HUES48 (cell line): ENCODE measurements around the gene UBXN2A.

Experiments used
- H3K27ac ChIP-seq: one replicate; pipeline ENCODE4 v1.7.0; 2013; ENCODE audit warnings: low read depth, low read length, inconsistent platforms
- H3K27me3 ChIP-seq: 2 replicates; pipeline ENCODE4 v1.6.1; 2013; ENCODE audit warnings: mild to moderate bottlenecking, low read length; ENCODE audit not compliant: control insufficient read depth, insufficient read depth
- H3K36me3 ChIP-seq: 2 replicates; pipeline ENCODE4 v1.6.1; 2013; ENCODE audit warnings: low read length; ENCODE audit not compliant: control insufficient read depth, insufficient read depth
- H3K4me1 ChIP-seq: 2 replicates; pipeline ENCODE4 v1.6.1; 2013; ENCODE audit warnings: mild to moderate bottlenecking, low read length; ENCODE audit not compliant: control insufficient read depth, insufficient read depth
- H3K4me3 ChIP-seq: 2 replicates; pipeline ENCODE4 v1.5.1; 2013; ENCODE audit warnings: mild to moderate bottlenecking, low read depth, low read length
- H3K9ac ChIP-seq: 2 replicates; pipeline ENCODE4 v1.6.1; 2013; ENCODE audit warnings: mild to moderate bottlenecking, low read depth, low read length, moderate library complexity
- H3K9me3 ChIP-seq: 2 replicates; pipeline ENCODE4 v1.6.1; 2013; ENCODE audit warnings: low read length; ENCODE audit not compliant: control insufficient read depth, insufficient read depth

The UBXN2A gene

GRCh38 chr2:23916727-23917405 lies 23.4 kb upstream of the UBXN2A start:
- H3K9ac ChIP-seq: no peak overlapping the region

GRCh38 chr2:23918837-23919489 lies 21.3 kb upstream of the UBXN2A start:
- Histone ChIP-seq H3K4me1 (peaks cover 11% of the 10 kb centered on the region), H3K27me3 (no peaks in the 10 kb centered on the region), H3K9me3 (no peaks in the 10 kb centered on the region), H3K36me3 (no peaks in the 10 kb centered on the region), H3K4me3 (no peak overlapping the region), H3K9ac (no peak overlapping the region), H3K27ac (no peak overlapping the region)

More at GRCh38 chr2:23916727-23917405, 23.4 kb upstream of the UBXN2A start:
- peak overlapping the region; percentile 73 for H3K27ac ChIP-seq
- H3K9me3 ChIP-seq: no peaks in the 10 kb centered on the region
- no peak overlapping the region; the same call in 1 of the 2 replicates for H3K4me3 ChIP-seq
- no peaks in the 10 kb centered on the region for H3K27me3 ChIP-seq
- H3K4me1 ChIP-seq: peaks cover 11% of the 10 kb centered on the region
- H3K36me3 ChIP-seq: no peaks in the 10 kb centered on the region

DNA sequence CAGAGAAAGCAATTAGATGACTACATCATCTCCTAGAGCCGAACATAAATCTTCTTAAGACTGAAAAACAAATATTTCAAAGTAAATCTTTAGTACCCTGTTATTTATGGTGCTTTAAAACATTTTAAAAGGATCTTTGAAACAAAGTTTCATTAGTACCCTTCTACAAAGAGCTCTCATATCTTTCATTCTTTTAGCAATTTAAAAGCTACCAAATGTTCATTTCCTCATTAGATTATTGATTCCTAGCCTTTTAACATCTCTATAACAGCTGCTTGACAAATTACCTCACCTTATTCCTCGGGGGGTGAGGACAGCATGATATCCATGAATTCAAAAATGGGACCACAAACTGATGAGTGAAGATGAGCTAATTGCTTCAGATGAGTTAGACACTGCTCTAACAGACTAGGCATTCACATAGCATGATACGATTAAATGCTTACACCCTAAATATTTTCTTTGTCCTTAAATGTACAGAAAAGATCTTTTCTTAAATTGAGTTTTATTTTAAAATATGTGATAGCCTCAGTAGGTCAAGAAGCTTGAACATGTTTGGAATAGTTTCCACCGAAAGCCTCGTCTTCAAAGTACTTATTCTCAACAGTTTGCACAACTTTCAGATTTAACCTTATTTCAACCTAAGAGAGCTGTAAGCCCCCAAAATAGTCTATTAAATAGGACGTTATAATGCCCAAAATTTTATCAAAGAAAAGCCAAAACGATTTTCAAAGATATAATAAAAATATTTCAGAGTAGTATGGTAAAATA lies 15.5 kb upstream of the UBXN2A start:
- H3K27ac ChIP-seq: no peak overlapping the region
- no peaks in the 10 kb centered on the region for H3K9me3 ChIP-seq
- H3K27me3 ChIP-seq: no peaks in the 10 kb centered on the region
- H3K36me3 ChIP-seq: no peaks in the 10 kb centered on the region
- H3K4me1 ChIP-seq: 0 out of 2 replicates have a peak, but pooled peaks cover 8% of the 10 kb centered on the region
- peak overlapping the region; percentile 83 for H3K4me3 ChIP-seq
- H3K9ac ChIP-seq: no peak overlapping the region

DNA sequence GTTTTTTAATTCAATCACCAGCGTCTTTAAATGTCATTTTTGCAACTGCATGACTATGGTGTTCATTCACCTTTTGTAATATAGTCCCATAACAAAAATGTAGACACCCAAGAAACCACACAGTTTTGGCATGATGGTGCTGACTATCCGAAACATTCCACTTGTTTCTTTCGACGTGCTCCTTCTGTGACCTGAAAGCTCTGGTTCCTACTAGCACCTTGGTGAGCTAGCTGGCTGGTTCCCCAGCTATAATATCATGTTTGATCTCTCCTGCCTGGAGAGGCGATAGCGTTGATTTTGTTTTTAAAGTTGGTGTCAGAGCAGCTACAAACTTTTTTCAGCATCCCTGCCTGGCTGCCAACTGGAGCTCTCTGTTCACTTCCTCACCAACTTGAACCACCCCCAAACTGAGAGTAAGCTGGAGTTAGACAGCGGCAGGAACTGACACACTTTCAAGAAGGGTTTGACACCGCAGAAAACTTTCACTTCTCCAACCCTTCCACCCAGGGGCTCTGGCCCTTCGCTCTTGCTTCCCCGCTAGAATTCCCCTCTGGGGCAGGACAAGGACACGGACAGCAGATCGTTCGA lies 14.5 kb upstream of the UBXN2A start:
- H3K27ac ChIP-seq: peak overlapping the region; percentile 98
- H3K4me3 ChIP-seq: peak overlapping the region; percentile 83
- H3K9ac ChIP-seq: peak overlapping the region; percentile 95
- no peaks in the 10 kb centered on the region; the same call in 1 of the 2 replicates for H3K36me3 ChIP-seq
- no peaks in the 10 kb centered on the region for H3K9me3 ChIP-seq
- H3K4me1 ChIP-seq: 0 out of 2 replicates have a peak, but pooled peaks cover 8% of the 10 kb centered on the region
- no peaks in the 10 kb centered on the region for H3K27me3 ChIP-seq

DNA sequence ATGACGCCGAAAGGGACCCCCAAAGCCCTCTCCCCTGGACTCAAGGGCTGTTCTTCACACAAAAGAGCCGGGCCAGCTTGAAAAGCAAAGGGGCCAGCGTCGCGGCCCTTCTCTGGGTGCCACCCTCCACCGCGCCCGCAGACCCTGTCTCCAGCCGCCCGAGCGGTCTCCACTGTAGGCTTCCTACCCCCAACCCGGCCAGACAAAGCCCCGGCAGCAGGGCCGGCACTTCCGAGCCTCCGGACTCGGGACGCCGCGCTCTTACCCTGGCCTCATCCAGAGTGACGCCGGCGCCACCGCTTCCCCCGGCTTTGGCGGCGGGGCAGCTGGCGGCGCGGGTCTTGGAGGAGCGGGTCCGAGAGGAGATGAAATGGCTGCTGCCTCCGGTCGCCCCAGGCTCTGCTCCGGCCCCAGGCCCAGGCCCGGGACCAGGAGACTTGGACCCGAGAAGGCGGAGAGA lies 13.9 kb upstream of the UBXN2A start:
- H3K9me3 ChIP-seq: no peaks in the 10 kb centered on the region
- peak overlapping the region; percentile 98 for H3K27ac ChIP-seq
- H3K36me3 ChIP-seq: peaks cover 2% of the 10 kb centered on the region; the same call in 1 of the 2 replicates
- H3K4me3 ChIP-seq: peak overlapping the region; percentile 83
- H3K27me3 ChIP-seq: no peaks in the 10 kb centered on the region
- H3K4me1 ChIP-seq: 0 out of 2 replicates have a peak, but pooled peaks cover 8% of the 10 kb centered on the region
- peak overlapping the region; percentile 95 for H3K9ac ChIP-seq

DNA sequence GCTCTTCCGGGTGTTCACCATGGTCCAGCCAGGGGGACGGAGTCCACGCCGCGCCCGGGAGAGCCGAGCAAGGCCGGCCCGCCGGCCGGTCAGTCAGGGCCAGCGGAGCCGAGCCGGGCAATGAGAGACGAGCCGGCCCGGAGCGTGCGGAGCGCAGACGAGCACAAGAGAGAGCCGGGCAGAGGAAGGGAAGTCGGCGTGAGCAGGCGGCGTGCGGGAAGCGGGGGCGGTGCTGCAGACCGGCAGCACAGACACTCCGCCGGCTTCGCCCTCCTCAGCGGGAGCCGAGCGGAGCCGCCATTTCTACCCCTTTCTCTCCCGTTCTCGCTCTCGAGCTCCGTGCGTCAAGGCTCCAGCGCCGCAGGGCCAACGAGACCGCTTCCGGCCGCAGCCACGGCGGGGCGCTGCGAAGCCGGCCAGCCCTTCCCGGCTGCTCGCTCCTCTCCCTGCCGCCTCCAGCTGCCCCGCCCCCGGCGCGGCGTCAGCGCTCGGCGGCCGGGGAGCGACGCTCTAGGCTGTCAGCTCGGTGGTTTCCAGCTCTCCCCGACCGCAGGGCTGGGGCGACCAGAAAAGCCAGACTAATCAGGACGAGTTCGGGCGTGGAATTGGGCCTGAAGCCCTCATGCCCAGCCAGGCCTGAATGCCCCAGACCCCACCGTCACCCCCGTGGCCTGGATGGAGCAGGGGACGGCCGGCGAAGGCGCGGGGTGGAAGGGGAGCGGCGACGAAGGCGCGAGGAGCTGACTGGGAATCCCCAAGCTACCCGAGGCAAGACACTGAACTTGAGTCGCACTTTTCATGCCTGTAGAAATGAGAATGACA lies 13.3 kb upstream of the UBXN2A start, which contains the start of gene ATAD2B:
Gene ATAD2B (minus strand): TSS at position 374 of the 822 bp plus-strand sequence. CDS start 353 bp downstream, at position 21.
- H3K27ac ChIP-seq: peak within 1 kb of the TSS; percentile 98
- H3K36me3 ChIP-seq: peaks cover 4% of the 10 kb centered on the region; the same call in 1 of the 2 replicates
- no peaks in the 10 kb centered on the region for H3K9me3 ChIP-seq
- H3K4me3 ChIP-seq: peak within 1 kb of the TSS; percentile 83
- 0 out of 2 replicates have a peak, but pooled peaks cover 8% of the 10 kb centered on the region for H3K4me1 ChIP-seq
- peak within 1 kb of the TSS; percentile 95 for H3K9ac ChIP-seq
- H3K27me3 ChIP-seq: no peaks in the 10 kb centered on the region

DNA sequence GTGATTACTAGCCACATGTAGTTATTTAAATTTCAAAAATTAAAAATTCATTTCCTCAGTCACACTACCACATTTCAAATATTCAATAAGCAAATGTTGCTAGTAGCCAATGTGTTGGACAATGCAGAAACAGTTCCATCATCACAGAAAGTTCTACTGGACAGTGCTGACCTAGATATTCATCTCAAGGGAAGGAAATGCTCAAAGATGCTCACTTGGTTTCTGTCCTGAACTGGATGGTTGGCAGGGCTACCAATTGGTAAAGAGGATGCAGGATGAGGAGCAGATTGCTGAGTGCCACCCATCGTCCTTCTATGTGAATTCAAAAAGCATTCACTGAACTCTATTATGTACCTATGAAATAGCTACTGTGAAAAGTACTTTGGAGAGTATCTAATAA lies 6.0 kb upstream of the UBXN2A start:
- no peak overlapping the region for H3K9ac ChIP-seq
- no peaks in the 10 kb centered on the region for H3K27me3 ChIP-seq
- H3K27ac ChIP-seq: no peak overlapping the region
- no peak overlapping the region for H3K4me3 ChIP-seq
- H3K4me1 ChIP-seq: peaks cover 4% of the 10 kb centered on the region; the same call in 1 of the 2 replicates
- H3K9me3 ChIP-seq: no peaks in the 10 kb centered on the region
- peaks cover 4% of the 10 kb centered on the region; the same call in 1 of the 2 replicates for H3K36me3 ChIP-seq

GRCh38 chr2:23940718-23941620 lies 706 bp downstream of the UBXN2A start:
- peak overlapping the region; percentile 94 for H3K27ac ChIP-seq
- no peaks in the 10 kb centered on the region for H3K36me3 ChIP-seq
- H3K4me3 ChIP-seq: peak overlapping the region; percentile 86
- H3K4me1 ChIP-seq: peaks cover 12% of the 10 kb centered on the region; the same call in 1 of the 2 replicates
- no peaks in the 10 kb centered on the region for H3K27me3 ChIP-seq
- peak overlapping the region; percentile 77 for H3K9ac ChIP-seq
- no peaks in the 10 kb centered on the region for H3K9me3 ChIP-seq

DNA sequence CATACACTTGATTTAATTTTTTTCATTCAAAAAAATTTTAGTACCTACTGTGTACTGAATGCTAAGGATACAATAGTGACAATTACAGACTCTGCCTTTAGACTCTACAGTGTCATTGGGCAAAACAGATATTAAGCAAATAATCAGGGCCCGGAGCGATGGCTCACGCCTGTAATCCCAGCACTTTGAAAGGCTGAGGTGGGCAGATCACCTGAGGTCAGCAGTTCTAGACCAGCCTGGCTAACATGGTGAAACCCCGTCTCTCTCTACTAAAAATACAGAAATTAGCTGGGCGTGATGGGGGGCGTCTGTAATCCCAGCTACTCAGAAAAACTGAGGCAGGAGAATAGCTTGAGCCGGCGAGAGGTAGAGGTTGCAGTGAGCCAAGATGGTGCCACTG lies 1.4 kb downstream of the UBXN2A start:
- Histone ChIP-seq H3K9ac (no peak overlapping the region), H3K27ac (no peak overlapping the region), H3K4me1 (peaks cover 12% of the 10 kb centered on the region; the same call in 1 of the 2 replicates), H3K9me3 (no peaks in the 10 kb centered on the region), H3K4me3 (peak overlapping the region; percentile 86), H3K36me3 (no peaks in the 10 kb centered on the region), H3K27me3 (no peaks in the 10 kb centered on the region)
